Activated CD8-positive, alpha-beta T cell treated with anti-CD3 and anti-CD28 coated beads, Interleukin-2, amount 10 ng/mL, durations not matched to agents 7 days and 5 days (primary cell): Measurements from ENCODE around the gene RPS8. TPM values are rescaled to one million over a fixed set of nuclear protein-coding genes. Genes with fewer than 3 reads are reported as not detected.
"Not testable (repeated sequence)": the region's sequence is repeated elsewhere in the genome, so short reads cannot be mapped to it uniquely, and the experiment has no call there.

Source experiments
- ATAC-seq: fragments of 150-1000 bp; cut with Tn5 transposase; one replicate; pipeline ENCODE4 v1.10.0; 2021; ENCODE audit warnings: moderate library complexity
- CTCF ChIA-PET: fragments of 350-600 bp; sonication (Branson Sonifier 250); formaldehyde crosslinking; loops from one replicate; lab custom pipeline; 2021; ENCODE audit warnings: antibody characterized with exemption; lab: Charles Lee
- POLR2A ChIA-PET: fragments of 350-600 bp; sonication (Branson Sonifier 250); formaldehyde crosslinking; loops from one replicate; lab custom pipeline; 2021; ENCODE audit warnings: antibody characterized with exemption; lab: Charles Lee
- DNase-seq: peaks from one replicate; pipeline ENCODE4 v3.0.0-alpha.2; 2020
- H3K27ac Mint-ChIP-seq: one replicate; pipeline ENCODE4 v1.8.0; 2021; ENCODE audit warnings: mild to moderate bottlenecking, mixed read lengths
- H3K27me3 Mint-ChIP-seq: one replicate; pipeline ENCODE4 v1.8.0; 2021; ENCODE audit warnings: low read depth, mixed read lengths
- H3K36me3 Mint-ChIP-seq: one replicate; pipeline ENCODE4 v1.8.0; 2021; ENCODE audit warnings: low read depth, mixed read lengths
- H3K4me1 Mint-ChIP-seq: one replicate; pipeline ENCODE4 v1.8.0; 2021; ENCODE audit warnings: low read depth, mixed read lengths
- H3K4me3 Mint-ChIP-seq: one replicate; pipeline ENCODE4 v1.8.0; 2021; ENCODE audit warnings: mild to moderate bottlenecking, mixed read lengths
- H3K9me3 Mint-ChIP-seq: one replicate; pipeline ENCODE4 v1.8.0; 2022; ENCODE audit warnings: mixed read lengths; ENCODE audit not compliant: insufficient read depth
- total RNA-seq, 2 experiments: library from RNA; stranded (reverse); gene quantifications; one replicate each; pipeline ENCODE4 v1.2.3, GENCODE V29; 2021

The RPS8 gene
- total RNA-seq = 1,000 to 10,000 TPM; 1,750 to 1,777 TPM

- ATAC-seq = peak; percentile 80
Observed at GRCh38 chr1:44775078-44775929, at the start of gene RPS8. TSS of gene RPS8 (plus strand) at chr1:44775540. CDS start at chr1:44775597, 57 bp downstream.

DNA sequence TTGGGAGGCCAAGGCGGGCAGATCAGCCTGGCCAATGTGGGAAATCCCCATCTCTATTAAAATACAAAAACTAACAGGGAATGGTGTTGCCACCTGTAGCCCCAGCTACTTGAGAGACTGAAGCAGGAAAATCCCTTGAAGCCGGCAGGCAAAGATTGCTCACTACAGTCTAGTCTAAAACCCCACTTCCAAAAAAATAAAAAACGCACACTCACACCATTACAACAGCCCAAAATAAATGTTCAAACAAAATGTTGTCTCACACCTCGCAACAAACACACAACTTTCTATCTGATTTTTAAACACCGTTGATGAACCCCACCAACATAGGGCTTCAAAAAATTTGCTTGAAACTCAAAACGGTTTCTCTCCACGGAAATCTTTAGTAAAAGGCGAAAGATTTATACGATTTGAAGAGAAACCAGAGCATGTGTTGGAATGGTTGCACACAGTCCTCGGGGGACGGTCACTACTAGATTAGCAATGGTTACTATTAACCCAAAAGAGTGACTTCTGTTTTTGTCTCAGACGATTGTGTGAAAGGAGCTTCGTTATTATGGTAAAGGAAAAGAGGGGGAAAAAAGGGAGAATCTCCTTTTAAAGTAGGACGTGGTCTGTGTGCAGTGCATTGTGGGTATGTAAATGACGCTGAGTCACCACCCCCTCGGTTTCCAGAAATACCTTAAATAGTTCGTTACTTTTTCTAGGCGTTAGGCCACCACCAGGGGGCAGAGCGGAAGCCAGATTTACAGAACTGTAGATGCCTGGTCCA, 44.4 kb upstream of the RPS8 start, which contains the start of gene RNU5D-1:
TSS of gene RNU5D-1 (minus strand) at position 430 of the 772 bp plus-strand sequence.
- Mint-ChIP-seq H3K27ac (peak within 1 kb of the TSS; percentile 99), H3K9me3 (no peaks in the 10 kb centered on the region), H3K27me3 (no peaks in the 10 kb centered on the region), H3K4me1 (peaks cover 45% of the 10 kb centered on the region), H3K36me3 (no peaks in the 10 kb centered on the region), H3K4me3 (peak within 1 kb of the TSS; percentile 64)
- ChIA-PET CTCF (interaction anchor here (0.6 to 4.4 kb wide), 26 partner anchors 9 to 610 kb away, joined by 3 to 61 read pairs (median 4); partner anchors contain the start of genes BEST4, BTBD19, HECTD3 and KIF2C), POLR2A (interaction anchor here (0.6 to 18.4 kb wide), 69 partner anchors 11 to 1501 kb away, joined by 3 to 839 read pairs (median 5); partner anchors contain the start of genes AKR1A1, ARMH1, BEST4 and BTBD19)
- peak; percentile 82 for ATAC-seq
- peak; percentile 97 for DNase-seq

More at GRCh38 chr1:44775078-44775929, at the start of gene RPS8:
- no peaks in the 10 kb centered on the region for H3K9me3 Mint-ChIP-seq
- CTCF ChIA-PET = interaction anchor here (0.6 to 1.9 kb wide), 16 partner anchors 9 to 239 kb away, joined by 3 to 11 read pairs (median 4); partner anchors contain the start of genes BEST4, KIF2C, PLK3 and RNU5D-1
- H3K27me3 Mint-ChIP-seq = no peaks in the 10 kb centered on the region
- peak within 1 kb of the TSS; percentile 97 for H3K27ac Mint-ChIP-seq
- H3K4me3 Mint-ChIP-seq = peak within 1 kb of the TSS; percentile 86
- POLR2A ChIA-PET = interaction anchor here (0.6 to 5.9 kb wide), 28 partner anchors 9 to 809 kb away, joined by 3 to 113 read pairs (median 11); partner anchors contain the start of genes BEST4, BTBD19, DYNLT4 and EIF2B3
- H3K36me3 Mint-ChIP-seq = peaks cover 48% of the 10 kb centered on the region
- peaks cover 33% of the 10 kb centered on the region for H3K4me1 Mint-ChIP-seq
- DNase-seq = peak; percentile 95

GRCh38 chr1:44733365-44733764, 42.0 kb upstream of the RPS8 start:
- DNase-seq (no peak), ATAC-seq (no peak)
- ChIA-PET POLR2A (interaction anchor here (0.6 to 18.4 kb wide), 4 partner anchors 14 to 156 kb away, joined by 3 to 839 read pairs (median 338); partner anchors contain the start of gene RPS8), CTCF (interaction anchor here (0.9 to 4.1 kb wide), 4 partner anchors 10 to 51 kb away, joined by 3 to 20 read pairs (median 3); no protein-coding TSS in a partner anchor)
- Mint-ChIP-seq H3K27ac (no peak overlapping the region), H3K36me3 (no peaks in the 10 kb centered on the region), H3K9me3 (no peaks in the 10 kb centered on the region), H3K4me3 (no peak overlapping the region), H3K4me1 (peaks cover 31% of the 10 kb centered on the region), H3K27me3 (no peaks in the 10 kb centered on the region)

DNA sequence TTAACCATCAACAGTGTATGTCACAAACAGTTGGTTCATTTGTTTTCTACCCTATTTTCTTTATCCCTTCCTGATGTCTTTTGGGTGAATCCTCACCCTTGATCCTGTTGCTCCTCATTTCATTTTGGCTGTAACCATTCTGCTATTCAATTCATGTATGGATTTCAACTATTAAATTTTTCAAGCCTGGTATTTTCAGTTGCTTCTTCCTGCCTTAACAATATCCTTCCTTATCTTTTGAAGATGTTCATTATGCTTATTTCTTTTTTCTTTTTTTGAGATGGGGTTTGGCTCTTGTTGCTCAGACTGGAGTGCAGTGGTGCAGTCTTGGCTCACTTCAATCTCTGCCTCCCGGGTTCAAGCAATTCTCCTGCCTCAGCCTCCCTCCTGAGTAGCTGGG, 41.6 kb upstream of the RPS8 start:
- ChIA-PET CTCF (interaction anchor here (0.9 to 1.5 kb wide), 3 partner anchors 10 to 42 kb away, joined by 3 read pairs; no protein-coding TSS in a partner anchor), POLR2A (interaction anchor here (6.5 to 18.4 kb wide), 3 partner anchors 14 to 91 kb away, joined by 113 to 839 read pairs (median 564); partner anchors contain the start of gene RPS8)
- DNase-seq = no peak
- no peak for ATAC-seq
- Mint-ChIP-seq H3K27me3 (no peaks in the 10 kb centered on the region), H3K4me3 (no peak overlapping the region), H3K4me1 (peaks cover 32% of the 10 kb centered on the region), H3K27ac (no peak overlapping the region), H3K36me3 (no peaks in the 10 kb centered on the region), H3K9me3 (no peaks in the 10 kb centered on the region)

DNA sequence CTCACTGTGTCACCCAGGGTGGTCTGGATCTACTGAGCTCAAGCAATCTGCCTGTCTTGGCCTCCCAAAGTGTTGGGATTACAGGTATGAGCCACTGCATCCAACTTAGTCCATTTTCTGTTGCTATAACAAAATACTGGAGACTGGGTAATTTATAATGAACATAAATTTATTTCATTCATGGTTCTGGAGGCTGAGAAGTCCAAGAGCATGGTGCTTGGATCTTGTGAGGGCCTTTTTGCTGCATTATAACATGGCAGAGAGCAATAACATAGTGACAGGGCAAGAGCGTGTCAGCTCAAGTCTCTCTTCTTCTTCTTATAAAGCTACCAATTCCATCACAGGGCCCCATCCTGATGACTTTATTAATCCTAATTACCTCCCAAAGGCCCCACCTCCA, 39.3 kb upstream of the RPS8 start:
- Mint-ChIP-seq H3K27me3 (no peaks in the 10 kb centered on the region), H3K4me3 (no peak overlapping the region), H3K4me1 (peaks cover 32% of the 10 kb centered on the region), H3K9me3 (no peaks in the 10 kb centered on the region), H3K27ac (no peak overlapping the region), H3K36me3 (peaks cover 14% of the 10 kb centered on the region)
- POLR2A ChIA-PET = interaction anchor here (1.3 to 18.4 kb wide), 4 partner anchors 11 to 89 kb away, joined by 3 to 839 read pairs (median 284); partner anchors contain the start of gene RPS8
- DNase-seq = no peak
- CTCF ChIA-PET = interaction anchor here (0.9 to 1.1 kb wide), 2 partner anchors 9 to 83 kb away, joined by 3 read pairs; no protein-coding TSS in a partner anchor
- ATAC-seq = no peak

GRCh38 chr1:44738953-44739306, 36.4 kb upstream of the RPS8 start:
- ATAC-seq, H3K9me3 Mint-ChIP-seq, DNase-seq, H3K27me3 Mint-ChIP-seq: not testable (repeated sequence)
- Mint-ChIP-seq H3K36me3 (peaks cover 34% of the 10 kb centered on the region), H3K27ac (peak overlapping the region; percentile 97), H3K4me1 (peaks cover 35% of the 10 kb centered on the region), H3K4me3 (peak overlapping the region; percentile 99)
- POLR2A ChIA-PET = interaction anchor here (6.9 to 7.3 kb wide), 2 partner anchors 9 to 17 kb away, joined by 64 to 102 read pairs; partner anchors contain the start of gene RNU5D-1
- CTCF ChIA-PET = interaction anchor here (1.9 to 7.9 kb wide), 2 partner anchors 9 to 36 kb away, joined by 5 to 61 read pairs; partner anchors contain the start of genes RNU5D-1 and RPS8

DNA sequence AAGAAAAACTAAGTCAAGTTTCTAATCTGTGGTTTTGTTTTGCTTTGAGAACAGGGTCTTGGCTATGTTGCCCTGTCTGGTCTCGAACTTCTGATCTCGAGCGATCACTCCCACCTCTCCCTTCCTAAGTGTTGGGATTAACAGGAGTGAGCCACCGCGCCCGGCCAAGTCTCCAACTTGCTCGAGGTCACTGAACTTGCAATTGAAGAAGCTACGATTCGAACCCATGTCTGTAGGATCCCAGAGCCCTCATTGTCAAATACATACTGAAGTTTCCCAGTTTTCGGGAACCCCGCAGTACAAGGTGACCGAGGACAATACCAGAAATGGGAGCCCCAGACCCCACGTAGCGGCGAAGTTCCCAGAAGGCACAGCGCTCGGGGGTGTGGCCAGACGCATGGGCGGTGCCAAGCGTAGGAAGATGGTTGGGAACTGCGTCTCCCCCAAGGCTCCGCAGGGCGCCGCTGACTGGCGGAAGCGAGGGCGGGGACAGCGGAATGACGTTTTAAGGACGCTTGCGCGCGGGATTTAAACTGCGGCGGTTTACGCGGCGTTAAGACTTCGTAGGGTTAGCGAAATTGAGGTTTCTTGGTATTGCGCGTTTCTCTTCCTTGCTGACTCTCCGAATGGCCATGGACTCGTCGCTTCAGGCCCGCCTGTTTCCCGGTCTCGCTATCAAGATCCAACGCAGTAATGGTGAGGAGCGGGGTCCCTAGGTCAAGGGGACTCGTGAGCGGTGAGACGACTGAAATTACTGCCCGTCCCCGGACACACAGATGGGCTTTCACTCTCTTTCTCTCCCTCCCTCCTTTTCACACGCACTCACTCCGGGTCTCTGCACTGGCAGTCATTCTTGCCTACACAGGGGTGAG, 35.8 kb upstream of the RPS8 start, which contains the start of gene KIF2C:
TSS of gene KIF2C (plus strand) at position 531 of the 872 bp plus-strand sequence. CDS start at position 627, 96 bp downstream.
- CTCF ChIA-PET = interaction anchor here (1.9 to 7.9 kb wide), 2 partner anchors 9 to 36 kb away, joined by 5 to 61 read pairs; partner anchors contain the start of genes RNU5D-1 and RPS8
- POLR2A ChIA-PET = interaction anchor here (0.8 to 7.3 kb wide), 5 partner anchors 9 to 70 kb away, joined by 3 to 102 read pairs (median 18); partner anchors contain the start of genes RNU5D-1 and RPS8
- ATAC-seq = peak; percentile 99

GRCh38 chr1:44740179-44740617, 35.1 kb upstream of the RPS8 start:
- no peaks in the 10 kb centered on the region for H3K27me3 Mint-ChIP-seq
- H3K4me3 Mint-ChIP-seq = peak overlapping the region; percentile 99
- peaks cover 42% of the 10 kb centered on the region for H3K4me1 Mint-ChIP-seq
- no peak for DNase-seq
- no peaks in the 10 kb centered on the region for H3K9me3 Mint-ChIP-seq
- peaks cover 44% of the 10 kb centered on the region for H3K36me3 Mint-ChIP-seq
- POLR2A ChIA-PET = interaction anchor here (0.6 to 7.3 kb wide), 8 partner anchors 10 to 152 kb away, joined by 3 to 102 read pairs (median 6); partner anchors contain the start of genes RNU5D-1 and RPS8
- CTCF ChIA-PET = interaction anchor here (1.0 to 7.9 kb wide), 3 partner anchors 10 to 35 kb away, joined by 3 to 61 read pairs (median 5); partner anchors contain the start of genes RNU5D-1 and RPS8
- peak; percentile 7 for ATAC-seq
- peak overlapping the region; percentile 97 for H3K27ac Mint-ChIP-seq

More for the DNA sequence above, 35.8 kb upstream of the RPS8 start, which contains the start of gene KIF2C:
- Mint-ChIP-seq H3K36me3 (peaks cover 40% of the 10 kb centered on the region), H3K27me3 (no peaks in the 10 kb centered on the region), H3K9me3 (no peaks in the 10 kb centered on the region), H3K27ac (peak within 1 kb of the TSS; percentile 97), H3K4me1 (peaks cover 39% of the 10 kb centered on the region), H3K4me3 (peak within 1 kb of the TSS; percentile 99)
- peak; percentile 98 for DNase-seq

DNA sequence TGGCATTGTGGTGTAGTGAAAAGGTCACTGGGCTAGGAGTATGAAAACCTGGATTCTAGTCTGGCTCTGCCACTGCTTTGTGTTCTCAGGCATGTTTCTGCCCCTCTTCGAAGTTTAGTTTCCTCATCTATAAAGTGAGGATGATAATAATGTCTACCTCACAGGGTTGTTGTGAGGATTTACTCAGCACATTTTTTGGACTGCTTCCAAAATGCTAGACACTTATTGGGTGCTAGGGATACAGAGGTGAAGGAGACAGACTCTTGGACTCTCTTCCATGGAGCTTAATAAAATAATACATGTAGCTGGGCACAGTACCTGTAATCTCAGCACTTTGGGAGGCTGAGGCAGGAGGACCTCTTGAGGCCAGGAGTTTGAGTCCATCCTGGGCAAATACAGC, 32.1 kb upstream of the RPS8 start:
- ChIA-PET POLR2A (interaction anchor here (0.6 to 7.3 kb wide), 8 partner anchors 10 to 76 kb away, joined by 3 to 102 read pairs (median 7); partner anchors contain the start of genes RNU5D-1 and RPS8), CTCF (interaction anchor here (1.0 to 7.9 kb wide), 2 partner anchors 13 to 204 kb away, joined by 4 to 61 read pairs; partner anchors contain the start of gene RNU5D-1)
- Mint-ChIP-seq H3K4me3 (peak overlapping the region; percentile 56), H3K9me3 (no peaks in the 10 kb centered on the region), H3K27ac (peak overlapping the region; percentile 69), H3K4me1 (peaks cover 59% of the 10 kb centered on the region), H3K36me3 (peaks cover 65% of the 10 kb centered on the region), H3K27me3 (no peaks in the 10 kb centered on the region)
- DNase-seq = no peak
- no peak for ATAC-seq
